HCT116 (cell line): ENCODE results near the gene PRKCZ. TPM values are rescaled to one million over a fixed set of nuclear protein-coding genes. Genes with fewer than 3 reads are reported as not detected.

Experiments
- ATAC-seq: fragments of 200-7000 bp; cut with Tn5 transposase; 2 replicates; pipeline ENCODE4 v1.9.1; 2020; ENCODE audit warnings: mild to moderate bottlenecking, moderate library complexity
- BruUV-seq: library from RNA; stranded (reverse); fragments of 400-500 nt; replicated peaks from 2 replicates; lab custom pipeline; 2021; lab: Mats Ljungman, UMichigan
- CTCF ChIA-PET: fragments of 300-600 bp; sonication (Branson Sonifier 250); formaldehyde crosslinking; loops from one replicate; lab custom pipeline; 2021; ENCODE audit warnings: antibody characterized with exemption; lab: Charles Lee
- POLR2A ChIA-PET: fragments of 300-600, 350-600 bp; sonication (Branson Sonifier 250); formaldehyde crosslinking; loops from one replicate; lab custom pipeline; 2021; ENCODE audit warnings: antibody characterized with exemption; lab: Charles Lee
- RAD21 ChIA-PET, 2 experiments: fragments of 300-600 bp; sonication (Branson Sonifier 250); formaldehyde crosslinking; loops; one replicate each; lab custom pipeline; 2023; ENCODE audit warnings: low total read pairs in 2 of 2; ENCODE audit not compliant: uncharacterized antibody in 2 of 2, unreplicated experiment in 2 of 2, low non-redundant PET in 1 of 2; lab: Charles Lee
- DNase-seq: peaks from one replicate; pipeline ENCODE4 v3.0.0-alpha.2; 2010; ENCODE audit warnings: low read depth, low spot score
- H2AFZ ChIP-seq: fragments of 200-600 bp; shearing (Covaris generic), sonication (generic); 2 replicates; pipeline ENCODE4 v1.6.1; 2017; ENCODE audit warnings: low read depth, mixed run types, mixed read lengths, antibody characterized with exemption, low read length; ENCODE audit not compliant: poor library complexity, severe bottlenecking
- H3K27ac ChIP-seq: 2 replicates; pipeline ENCODE4 v1.5.1; 2012; ENCODE audit warnings: low read depth, low read length
- H3K27me3 ChIP-seq: fragments of 200-600 bp; sonication (generic); 2 replicates; pipeline ENCODE4 v1.6.1; 2016; ENCODE audit warnings: mixed run types, low read length, mixed read lengths; ENCODE audit not compliant: insufficient read depth
- H3K36me3 ChIP-seq, 2 experiments: fragments of 200-500 bp in 1 of 2; fragments of 200-600 bp in 1 of 2; sonication (Bioruptor generic) in 1 of 2; sonication (generic) in 1 of 2; 2 replicates each; pipeline versions ENCODE4 v1.5.1 to v1.6.1; 2014 to 2016; ENCODE audit warnings: low read length in 2 of 2, inconsistent platforms in 1 of 2, mixed read lengths in 1 of 2, mixed run types in 1 of 2; ENCODE audit not compliant: insufficient read depth in 2 of 2, control insufficient read depth in 1 of 2
- H3K4me1 ChIP-seq, 2 experiments: fragments of 200-600 bp in 1 of 2; sonication (generic) in 1 of 2; 2 replicates each; pipeline versions ENCODE4 v1.5.1 to v1.6.1; 2012 to 2017; ENCODE audit warnings: low read length in 2 of 2, inconsistent platforms in 1 of 2, mild to moderate bottlenecking in 1 of 2, mixed read lengths in 1 of 2, mixed run types in 1 of 2, moderate library complexity in 1 of 2; ENCODE audit not compliant: insufficient read depth in 2 of 2, control insufficient read depth in 1 of 2
- H3K4me2 ChIP-seq: fragments of 200-600 bp; sonication (generic); 2 replicates; pipeline ENCODE4 v1.6.1; 2017; ENCODE audit warnings: mixed run types, low read length, mixed read lengths
- H3K4me3 ChIP-seq, 2 experiments: fragments of 200-600 bp in 1 of 2; sonication (generic) in 1 of 2; replicated peaks in 1 of 2; 2 replicates each; pipeline ENCODE4 v1.5.1; 2011 to 2016; ENCODE audit warnings: low read length in 2 of 2, control low read depth in 1 of 2, low read depth in 1 of 2, mild to moderate bottlenecking in 1 of 2, mixed read lengths in 1 of 2, mixed run types in 1 of 2
- H3K79me2 ChIP-seq: fragments of 200-600 bp; sonication (generic); 2 replicates; pipeline ENCODE4 v1.6.1; 2017; ENCODE audit warnings: mild to moderate bottlenecking, mixed run types, low read length, moderate library complexity, mixed read lengths; ENCODE audit not compliant: insufficient read depth
- H3K9ac ChIP-seq: fragments of 200-600 bp; sonication (generic); 2 replicates; pipeline ENCODE4 v1.6.1; 2016; ENCODE audit warnings: low read length, mixed read lengths
- H3K9me2 ChIP-seq: fragments of 200-600 bp; sonication (generic), shearing (Covaris generic); 2 replicates; pipeline ENCODE4 v1.6.1; 2017; ENCODE audit warnings: mixed run types, mild to moderate bottlenecking, moderate library complexity; ENCODE audit not compliant: insufficient read depth
- H3K9me3 ChIP-seq, 2 experiments: fragments of 200-500 bp in 1 of 2; fragments of 200-600 bp in 1 of 2; sonication (Bioruptor generic) in 1 of 2; sonication (generic) in 1 of 2; 2 replicates each; pipeline ENCODE4 v1.6.1; 2014 to 2017; ENCODE audit warnings: low read length in 2 of 2, mixed read lengths in 2 of 2, inconsistent platforms in 1 of 2, low read depth in 1 of 2, mild to moderate bottlenecking in 1 of 2, mixed run types in 1 of 2, moderate library complexity in 1 of 2; ENCODE audit not compliant: control insufficient read depth in 1 of 2, insufficient read depth in 1 of 2
- H4K20me1 ChIP-seq: fragments of 200-600 bp; sonication (generic), shearing (Covaris generic); 2 replicates; pipeline ENCODE4 v1.6.1; 2017; ENCODE audit warnings: mixed run types, mild to moderate bottlenecking, moderate library complexity; ENCODE audit not compliant: insufficient read depth
- CEBPB ChIP-seq: IDR thresholded peaks from 2 replicates; pipeline ENCODE4 v1.6.1; 2012; ENCODE audit warnings: low read depth
- EGR1 ChIP-seq: IDR thresholded peaks from 2 replicates; pipeline ENCODE4 v1.6.1; 2012; ENCODE audit warnings: low read depth
- ELF1 ChIP-seq: IDR thresholded peaks from 2 replicates; pipeline ENCODE4 v1.6.1; 2012; ENCODE audit warnings: low read depth, borderline replicate concordance
- EZH2phosphoT487 ChIP-seq: fragments of 200-600 bp; IDR thresholded peaks from 2 replicates; pipeline ENCODE4 v1.6.1; 2018; ENCODE audit warnings: antibody characterized with exemption, borderline replicate concordance
- JUND ChIP-seq: IDR thresholded peaks from 2 replicates; pipeline ENCODE4 v1.6.1; 2012
- POLR2A ChIP-seq: IDR thresholded peaks from 2 replicates; pipeline ENCODE4 v1.7.0; 2011; ENCODE audit warnings: borderline replicate concordance; ENCODE audit not compliant: insufficient read depth, insufficient read length; ENCODE audit errors: extremely low read depth
- POLR2AphosphoS5 ChIP-seq: IDR thresholded peaks from 2 replicates; pipeline ENCODE4 v1.6.1; 2011; ENCODE audit warnings: mild to moderate bottlenecking, low read depth, low read length, moderate library complexity
- RAD21 ChIP-seq: IDR thresholded peaks from 2 replicates; pipeline ENCODE4 v1.6.1; 2012; ENCODE audit warnings: low read depth, mild to moderate bottlenecking
- SIN3A ChIP-seq: IDR thresholded peaks from 2 replicates; pipeline ENCODE4 v1.6.1; 2012; ENCODE audit warnings: low read depth
- SP1 ChIP-seq: IDR thresholded peaks from 2 replicates; pipeline ENCODE4 v1.6.1; 2012; ENCODE audit warnings: low read depth
- SRF ChIP-seq: IDR thresholded peaks from 2 replicates; pipeline ENCODE4 v1.6.1; 2012; ENCODE audit warnings: low read depth
- TCF7L2 ChIP-seq: IDR thresholded peaks from 2 replicates; pipeline ENCODE4 v1.7.0; 2011; ENCODE audit warnings: borderline replicate concordance, inconsistent platforms; ENCODE audit not compliant: insufficient read depth, insufficient read length; ENCODE audit errors: extremely low read depth
- ZFX ChIP-seq: fragments of 450-650 bp; IDR thresholded peaks from 2 replicates; pipeline ENCODE4 v1.6.1; 2017
- ZNF274 ChIP-seq: fragments of 200-500 bp; sonication (Bioruptor generic); IDR thresholded peaks from 2 replicates; pipeline ENCODE4 v1.6.1; 2014; ENCODE audit warnings: mild to moderate bottlenecking, low read depth, low read length, inconsistent platforms
- intact Hi-C: fragments of 100-400 bp; cut with micrococcal nuclease; formaldehyde crosslinking; loops from 2 replicates; pipeline ENCODE4 v1.10.0; 2022
- total RNA-seq: library from RNA; stranded (reverse); gene quantifications from one replicate; pipeline ENCODE4 v1.2.1, GENCODE V29; 2021; ENCODE audit not compliant: unreplicated experiment
- TF ChIP-seq, protein P1 (sequence below): IDR thresholded peaks from 2 replicates; pipeline ENCODE4 v1.6.1; 2011; ENCODE audit warnings: mild to moderate bottlenecking, low read length, moderate library complexity; ENCODE audit not compliant: insufficient replicate concordance; ENCODE audit errors: extremely low read depth
- TF ChIP-seq, protein P2 (sequence below): IDR thresholded peaks from 2 replicates; pipeline ENCODE4 v1.6.1; 2012; ENCODE audit warnings: low read depth

PRKCZ gene
- total RNA-seq, 1 experiment from 2014 or later = 46.8 TPM

DNA sequence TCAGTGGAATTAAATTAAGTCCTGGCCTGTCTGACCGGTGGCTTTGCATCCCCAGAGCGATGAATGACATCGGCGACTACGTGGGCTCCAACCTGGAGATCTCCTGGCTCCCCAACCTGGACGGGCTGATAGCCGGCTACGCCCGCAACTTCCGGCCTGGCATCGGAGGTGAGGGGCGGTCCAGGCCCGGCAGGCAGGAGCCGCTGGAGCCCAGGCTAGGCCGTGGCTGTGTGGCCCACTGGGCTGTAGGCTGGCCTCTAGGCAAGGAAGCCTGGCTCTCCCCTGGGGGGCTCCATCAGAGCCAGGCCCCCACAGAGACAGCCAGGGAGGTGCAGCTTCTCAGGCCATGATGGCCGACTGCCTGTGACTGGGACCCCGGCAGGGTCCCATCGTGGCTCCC, 25.3 kb upstream of the PRKCZ start:
- Histone ChIP-seq H3K4me3 (no peak overlapping the region), H3K27me3 (no peaks in the 10 kb centered on the region), H3K79me2 (no peaks in the 10 kb centered on the region), H3K9me2 (no peaks in the 10 kb centered on the region), H3K9me3 (no peaks in the 10 kb centered on the region), H3K4me1 (peaks cover 0 to 2% of the 10 kb centered on the region in 2 experiments; a peak in 2 of 4 replicates), H2AFZ (no peak overlapping the region), H3K27ac (no peak overlapping the region), H3K4me2 (no peak overlapping the region), H4K20me1 (no peaks in the 10 kb centered on the region), H3K36me3 (no peaks in the 10 kb centered on the region), H3K9ac (no peak overlapping the region)
- DNase-seq (no peak), ATAC-seq (no peak)
- BruUV-seq = no TSS peak
- ChIA-PET RAD21 (no interaction called here), POLR2A (no interaction called here), CTCF (no interaction called here)
- TF ChIP-seq ZFX (no peak), SP1 (no peak), JUND (no peak), EZH2phosphoT487 (no peak), RAD21 (no peak), ZNF274 (no peak), CEBPB (no peak), ELF1 (no peak), POLR2A (no peak), POLR2AphosphoS5 (no peak), EGR1 (no peak), SRF (no peak), SIN3A (no peak), TCF7L2 (no peak)
- TF ChIP-seq, protein P1, sequence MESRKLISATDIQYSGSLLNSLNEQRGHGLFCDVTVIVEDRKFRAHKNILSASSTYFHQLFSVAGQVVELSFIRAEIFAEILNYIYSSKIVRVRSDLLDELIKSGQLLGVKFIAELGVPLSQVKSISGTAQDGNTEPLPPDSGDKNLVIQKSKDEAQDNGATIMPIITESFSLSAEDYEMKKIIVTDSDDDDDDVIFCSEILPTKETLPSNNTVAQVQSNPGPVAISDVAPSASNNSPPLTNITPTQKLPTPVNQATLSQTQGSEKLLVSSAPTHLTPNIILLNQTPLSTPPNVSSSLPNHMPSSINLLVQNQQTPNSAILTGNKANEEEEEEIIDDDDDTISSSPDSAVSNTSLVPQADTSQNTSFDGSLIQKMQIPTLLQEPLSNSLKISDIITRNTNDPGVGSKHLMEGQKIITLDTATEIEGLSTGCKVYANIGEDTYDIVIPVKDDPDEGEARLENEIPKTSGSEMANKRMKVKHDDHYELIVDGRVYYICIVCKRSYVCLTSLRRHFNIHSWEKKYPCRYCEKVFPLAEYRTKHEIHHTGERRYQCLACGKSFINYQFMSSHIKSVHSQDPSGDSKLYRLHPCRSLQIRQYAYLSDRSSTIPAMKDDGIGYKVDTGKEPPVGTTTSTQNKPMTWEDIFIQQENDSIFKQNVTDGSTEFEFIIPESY = no peak
- TF ChIP-seq, protein P2, sequence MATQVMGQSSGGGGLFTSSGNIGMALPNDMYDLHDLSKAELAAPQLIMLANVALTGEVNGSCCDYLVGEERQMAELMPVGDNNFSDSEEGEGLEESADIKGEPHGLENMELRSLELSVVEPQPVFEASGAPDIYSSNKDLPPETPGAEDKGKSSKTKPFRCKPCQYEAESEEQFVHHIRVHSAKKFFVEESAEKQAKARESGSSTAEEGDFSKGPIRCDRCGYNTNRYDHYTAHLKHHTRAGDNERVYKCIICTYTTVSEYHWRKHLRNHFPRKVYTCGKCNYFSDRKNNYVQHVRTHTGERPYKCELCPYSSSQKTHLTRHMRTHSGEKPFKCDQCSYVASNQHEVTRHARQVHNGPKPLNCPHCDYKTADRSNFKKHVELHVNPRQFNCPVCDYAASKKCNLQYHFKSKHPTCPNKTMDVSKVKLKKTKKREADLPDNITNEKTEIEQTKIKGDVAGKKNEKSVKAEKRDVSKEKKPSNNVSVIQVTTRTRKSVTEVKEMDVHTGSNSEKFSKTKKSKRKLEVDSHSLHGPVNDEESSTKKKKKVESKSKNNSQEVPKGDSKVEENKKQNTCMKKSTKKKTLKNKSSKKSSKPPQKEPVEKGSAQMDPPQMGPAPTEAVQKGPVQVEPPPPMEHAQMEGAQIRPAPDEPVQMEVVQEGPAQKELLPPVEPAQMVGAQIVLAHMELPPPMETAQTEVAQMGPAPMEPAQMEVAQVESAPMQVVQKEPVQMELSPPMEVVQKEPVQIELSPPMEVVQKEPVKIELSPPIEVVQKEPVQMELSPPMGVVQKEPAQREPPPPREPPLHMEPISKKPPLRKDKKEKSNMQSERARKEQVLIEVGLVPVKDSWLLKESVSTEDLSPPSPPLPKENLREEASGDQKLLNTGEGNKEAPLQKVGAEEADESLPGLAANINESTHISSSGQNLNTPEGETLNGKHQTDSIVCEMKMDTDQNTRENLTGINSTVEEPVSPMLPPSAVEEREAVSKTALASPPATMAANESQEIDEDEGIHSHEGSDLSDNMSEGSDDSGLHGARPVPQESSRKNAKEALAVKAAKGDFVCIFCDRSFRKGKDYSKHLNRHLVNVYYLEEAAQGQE = no peak
- intact Hi-C loops = no loop called here
